SK-N-SH (cell line): ENCODE data around the gene VARS1. TPM values are rescaled to one million over a fixed set of nuclear protein-coding genes. Genes with fewer than 3 reads are reported as not detected.

Experiments used
- CTCF ChIA-PET: fragments of 300-600, 350-600 bp; formaldehyde crosslinking; extraction: SDS; loops from one replicate; lab custom pipeline; 2021; lab: Yijun Ruan, JAX
- POLR2A ChIA-PET: fragments of 350-600 bp; sonication (Branson Sonifier 250); formaldehyde crosslinking; extraction: SDS; loops from one replicate; lab custom pipeline; 2020; ENCODE audit warnings: antibody characterized with exemption, inconsistent platforms; lab: Yijun Ruan, JAX
- DNase-seq: peaks from one replicate; pipeline ENCODE4 v3.0.0; 2012
- H2AFZ ChIP-seq: fragments of 200-600 bp; sonication (generic); 2 replicates; pipeline ENCODE4 v1.8.1; 2016; ENCODE audit warnings: antibody characterized with exemption, mild to moderate bottlenecking, low read depth
- H3F3A ChIP-seq: fragments of 200-600 bp; sonication (generic); replicated peaks from 2 replicates; pipeline ENCODE3; 2016; ENCODE audit warnings: antibody characterized with exemption, mild to moderate bottlenecking; ENCODE audit not compliant: insufficient read depth
- H3K27ac ChIP-seq, 2 experiments: fragments of 200-500 bp in 1 of 2; fragments of 200-600 bp in 1 of 2; sonication (Bioruptor generic) in 1 of 2; sonication (generic), shearing (Covaris generic) in 1 of 2; 2 replicates each; pipeline versions ENCODE4 v1.5.1 to v1.6.1; 2014 to 2016; ENCODE audit warnings: low read depth in 2 of 2, inconsistent platforms in 1 of 2, low read length in 1 of 2, mild to moderate bottlenecking in 1 of 2, mixed read lengths in 1 of 2
- H3K27me3 ChIP-seq: fragments of 200-600 bp; sonication (generic), shearing (Covaris generic); 2 replicates; pipeline ENCODE4 v1.6.1; 2016; ENCODE audit warnings: mixed run types; ENCODE audit not compliant: insufficient read depth
- H3K36me3 ChIP-seq, 2 experiments: fragments of 200-500 bp in 1 of 2; fragments of 200-600 bp in 1 of 2; sonication (Bioruptor generic) in 1 of 2; sonication (generic) in 1 of 2; replicated peaks in 1 of 2; 2 replicates each; pipeline versions ENCODE3 to v1.5.1; 2014 to 2016; ENCODE audit warnings: low read length in 1 of 2, mild to moderate bottlenecking in 1 of 2; ENCODE audit not compliant: insufficient read depth in 2 of 2, control insufficient read depth in 1 of 2
- H3K4me1 ChIP-seq, 2 experiments: fragments of 200-500 bp in 1 of 2; fragments of 200-600 bp in 1 of 2; sonication (Bioruptor generic) in 1 of 2; sonication (generic), shearing (Covaris generic) in 1 of 2; 2 replicates each; pipeline versions ENCODE4 v1.5.1 to v1.6.1; 2014 to 2016; ENCODE audit warnings: low read depth in 1 of 2, low read length in 1 of 2, mixed run types in 1 of 2; ENCODE audit not compliant: insufficient read depth in 2 of 2, control insufficient read depth in 1 of 2
- H3K4me2 ChIP-seq: fragments of 200-600 bp; sonication (generic), shearing (Covaris generic); 2 replicates; pipeline ENCODE4 v1.6.1; 2017; ENCODE audit warnings: mixed run types
- H3K4me3 ChIP-seq, 2 experiments: fragments of 200-500 bp in 1 of 2; fragments of 200-600 bp in 1 of 2; sonication (Bioruptor generic) in 1 of 2; sonication (generic), shearing (Covaris generic) in 1 of 2; 2 replicates each; pipeline versions ENCODE4 v1.5.1 to v1.8.1; 2014 to 2016; ENCODE audit warnings: low read depth in 2 of 2, inconsistent platforms in 1 of 2, low read length in 1 of 2, mild to moderate bottlenecking in 1 of 2, mixed read lengths in 1 of 2, moderate library complexity in 1 of 2
- H3K79me2 ChIP-seq: fragments of 200-600 bp; sonication (generic); 2 replicates; pipeline ENCODE4 v1.8.1; 2017; ENCODE audit warnings: mild to moderate bottlenecking; ENCODE audit not compliant: insufficient read depth
- H3K9ac ChIP-seq: fragments of 200-600 bp; sonication (generic); 2 replicates; pipeline ENCODE4 v1.6.1; 2017; ENCODE audit warnings: mixed run types
- H3K9me2 ChIP-seq: fragments of 200-600 bp; sonication (generic); 2 replicates; pipeline ENCODE4 v1.6.1; 2017; ENCODE audit warnings: mixed run types
- H3K9me3 ChIP-seq: fragments of 200-600 bp; sonication (generic); 2 replicates; pipeline ENCODE4 v1.6.1; 2017; ENCODE audit warnings: mixed run types, mild to moderate bottlenecking, moderate library complexity
- H4K20me1 ChIP-seq: fragments of 200-600 bp; sonication (generic); 2 replicates; pipeline ENCODE4 v1.6.1; 2017; ENCODE audit warnings: mild to moderate bottlenecking, mixed run types; ENCODE audit not compliant: insufficient read depth
- CTCF ChIP-seq: fragments of 200-600 bp; sonication (generic); IDR thresholded peaks from 2 replicates; pipeline ENCODE4 v1.6.1; 2017; ENCODE audit warnings: antibody characterized with exemption, mild to moderate bottlenecking, moderate library complexity
- FOXJ3 ChIP-seq: sonication (generic); formaldehyde crosslinking; IDR thresholded peaks from 2 replicates; pipeline ENCODE4 v1.5.1; 2020; ENCODE audit warnings: mild to moderate bottlenecking, missing genetic modification reagents
- FOXM1 ChIP-seq: IDR thresholded peaks from 2 replicates; pipeline ENCODE4 v1.4.0; 2012; ENCODE audit warnings: low read depth, mild to moderate bottlenecking
- MXI1 ChIP-seq: IDR thresholded peaks from 2 replicates; pipeline ENCODE4 v1.6.1; 2012; ENCODE audit warnings: mild to moderate bottlenecking, low read depth, low read length, improper control_type of control experiment
- POLR2AphosphoS5 ChIP-seq: IDR thresholded peaks from 2 replicates; pipeline ENCODE4 v1.6.1; 2012; ENCODE audit warnings: low read depth, low read length
- RXRA ChIP-seq: IDR thresholded peaks from 2 replicates; pipeline ENCODE4 v1.4.0; 2012; ENCODE audit warnings: low read depth, mild to moderate bottlenecking, borderline replicate concordance
- SIN3A ChIP-seq: IDR thresholded peaks from 2 replicates; pipeline ENCODE4 v1.6.1; 2012; ENCODE audit warnings: low read depth, mild to moderate bottlenecking, low read length, moderate library complexity, borderline replicate concordance
- SMC3 ChIP-seq: IDR thresholded peaks from 2 replicates; pipeline ENCODE4 v1.6.1; 2012; ENCODE audit warnings: low read depth, low read length, improper control_type of control experiment
- TCF12 ChIP-seq: IDR thresholded peaks from 2 replicates; pipeline ENCODE4 v1.4.0; 2012
- USF2 ChIP-seq: fragments of 150-350 bp; IDR thresholded peaks from 2 replicates; pipeline ENCODE4 v1.6.1; 2017; ENCODE audit warnings: antibody characterized with exemption, low read length, low read depth, borderline replicate concordance
- WGBS: methylation state at CpG from one replicate; pipeline ENCODE4 v1.1.6; 2017; ENCODE audit warnings: low lambda C conversion rate; 5-methylcytosine and 5-hydroxymethylcytosine counted together
- polyA plus RNA-seq, 3 experiments: library from polyadenylated mRNA; depleted of rRNA; stranded (reverse); fragments of >200 nt; gene quantifications; 2 replicates each; pipeline ENCODE4 v1.2.3, GENCODE V29; 2012
- TF ChIP-seq, protein P1 (sequence below): IDR thresholded peaks from 2 replicates; pipeline ENCODE4 v1.6.1; 2012; ENCODE audit warnings: mild to moderate bottlenecking, low read depth, low read length, moderate library complexity
- TF ChIP-seq, protein P2 (sequence below): IDR thresholded peaks from 2 replicates; pipeline ENCODE4 v1.4.0; 2012; ENCODE audit warnings: low read depth

VARS1 gene
- polyA plus RNA-seq, 1 of the 3 experiments (the other 2 are of a cell fraction), result 35.1 TPM

GRCh38 chr6:31836474-31837368 lies 41.2 kb upstream of the VARS1 start:
- Histone ChIP-seq H4K20me1 (peaks cover 52% of the 10 kb centered on the region), H3K4me1 (peaks cover 14 to 18% of the 10 kb centered on the region in 2 experiments; a peak in 2 of 4 replicates), H3K27ac (peak overlapping the region in 1 of 2 experiments; percentile 90; a peak in 2 of 4 replicates), H3K79me2 (peaks cover 48% of the 10 kb centered on the region), H2AFZ (no peak overlapping the region), H3K9me2 (no peaks in the 10 kb centered on the region), H3K9me3 (no peaks in the 10 kb centered on the region), H3K36me3 (peaks cover 23 to 52% of the 10 kb centered on the region in 2 experiments), H3K9ac (peak overlapping the region; percentile 88), H3K4me2 (peak overlapping the region; percentile 99), H3K27me3 (no peaks in the 10 kb centered on the region), H3F3A (peaks cover 70% of the 10 kb centered on the region), H3K4me3 (peak overlapping the region; percentile 66 to 96)
- ChIA-PET CTCF (interaction anchor here (0.5 to 1.4 kb wide), 9 partner anchors 26 to 156 kb away, joined by 3 to 7 read pairs (median 3); partner anchors contain the start of genes LY6G5C and VARS1), POLR2A (interaction anchor here (0.7 to 3.2 kb wide), 6 partner anchors 7 to 161 kb away, joined by 3 to 16 read pairs (median 4); partner anchors contain the start of genes LSM2 and NEU1)
- no peak for DNase-seq
- WGBS, result 3% methylated on average over 12 of the region's 12 CpGs
- no peak for TF ChIP-seq MXI1
- no peak for TF ChIP-seq USF2
- TF ChIP-seq CTCF, result peak; percentile 21
- no peak for TF ChIP-seq FOXM1
- peak; percentile 16; the same call in 1 of the 2 replicates for TF ChIP-seq SIN3A
- peak; percentile 3; the same call in 1 of the 2 replicates for TF ChIP-seq POLR2AphosphoS5
- no peak for TF ChIP-seq SMC3
- no peak for TF ChIP-seq TCF12

GRCh38 chr6:31836047-31836473 lies 40.5 kb upstream of the VARS1 start:
- H3K4me1 ChIP-seq, result peaks cover 14 to 25% of the 10 kb centered on the region in 2 experiments; a peak in 2 of 4 replicates

More at GRCh38 chr6:31836047-31836473, 40.5 kb upstream of the VARS1 start:
- Histone ChIP-seq H3K27ac (peak overlapping the region in 1 of 2 experiments; percentile 90; a peak in 2 of 4 replicates), H3K79me2 (peaks cover 55% of the 10 kb centered on the region), H3K9ac (peak overlapping the region; percentile 88), H3K4me2 (peak overlapping the region; percentile 99), H3F3A (peaks cover 63% of the 10 kb centered on the region), H4K20me1 (peaks cover 52% of the 10 kb centered on the region), H3K9me3 (no peaks in the 10 kb centered on the region), H2AFZ (no peak overlapping the region), H3K36me3 (peaks cover 23 to 51% of the 10 kb centered on the region in 2 experiments), H3K4me3 (peak overlapping the region; percentile 66 to 96), H3K9me2 (no peaks in the 10 kb centered on the region), H3K27me3 (no peaks in the 10 kb centered on the region)
- POLR2A ChIA-PET, result interaction anchor here (0.7 to 3.2 kb wide), 6 partner anchors 8 to 100 kb away, joined by 3 to 16 read pairs (median 4); partner anchors contain the start of gene NEU1
- TF ChIP-seq, protein P1, sequence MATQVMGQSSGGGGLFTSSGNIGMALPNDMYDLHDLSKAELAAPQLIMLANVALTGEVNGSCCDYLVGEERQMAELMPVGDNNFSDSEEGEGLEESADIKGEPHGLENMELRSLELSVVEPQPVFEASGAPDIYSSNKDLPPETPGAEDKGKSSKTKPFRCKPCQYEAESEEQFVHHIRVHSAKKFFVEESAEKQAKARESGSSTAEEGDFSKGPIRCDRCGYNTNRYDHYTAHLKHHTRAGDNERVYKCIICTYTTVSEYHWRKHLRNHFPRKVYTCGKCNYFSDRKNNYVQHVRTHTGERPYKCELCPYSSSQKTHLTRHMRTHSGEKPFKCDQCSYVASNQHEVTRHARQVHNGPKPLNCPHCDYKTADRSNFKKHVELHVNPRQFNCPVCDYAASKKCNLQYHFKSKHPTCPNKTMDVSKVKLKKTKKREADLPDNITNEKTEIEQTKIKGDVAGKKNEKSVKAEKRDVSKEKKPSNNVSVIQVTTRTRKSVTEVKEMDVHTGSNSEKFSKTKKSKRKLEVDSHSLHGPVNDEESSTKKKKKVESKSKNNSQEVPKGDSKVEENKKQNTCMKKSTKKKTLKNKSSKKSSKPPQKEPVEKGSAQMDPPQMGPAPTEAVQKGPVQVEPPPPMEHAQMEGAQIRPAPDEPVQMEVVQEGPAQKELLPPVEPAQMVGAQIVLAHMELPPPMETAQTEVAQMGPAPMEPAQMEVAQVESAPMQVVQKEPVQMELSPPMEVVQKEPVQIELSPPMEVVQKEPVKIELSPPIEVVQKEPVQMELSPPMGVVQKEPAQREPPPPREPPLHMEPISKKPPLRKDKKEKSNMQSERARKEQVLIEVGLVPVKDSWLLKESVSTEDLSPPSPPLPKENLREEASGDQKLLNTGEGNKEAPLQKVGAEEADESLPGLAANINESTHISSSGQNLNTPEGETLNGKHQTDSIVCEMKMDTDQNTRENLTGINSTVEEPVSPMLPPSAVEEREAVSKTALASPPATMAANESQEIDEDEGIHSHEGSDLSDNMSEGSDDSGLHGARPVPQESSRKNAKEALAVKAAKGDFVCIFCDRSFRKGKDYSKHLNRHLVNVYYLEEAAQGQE, result no peak
- TF ChIP-seq POLR2AphosphoS5 (peak; percentile 21; the same call in 1 of the 2 replicates), RXRA (no peak), FOXJ3 (CRISPR knock-in tag) (no peak)
- TF ChIP-seq, protein P2, sequence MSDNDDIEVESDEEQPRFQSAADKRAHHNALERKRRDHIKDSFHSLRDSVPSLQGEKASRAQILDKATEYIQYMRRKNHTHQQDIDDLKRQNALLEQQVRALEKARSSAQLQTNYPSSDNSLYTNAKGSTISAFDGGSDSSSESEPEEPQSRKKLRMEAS, result peak; percentile 36; the same call in 1 of the 2 replicates
- DNase-seq, result no peak
- CTCF ChIA-PET, result interaction anchor here (0.8 to 1.4 kb wide), 5 partner anchors 27 to 155 kb away, joined by 3 to 4 read pairs (median 3); partner anchors contain the start of gene LY6G5C
- WGBS, result 4% methylated on average over 14 of the region's 14 CpGs
